IMR-90 (cell line): ENCODE measurements around the gene CDK5RAP2. TPM values are rescaled to one million over a fixed set of nuclear protein-coding genes. Genes with fewer than 3 reads are reported as not detected.

ENCODE experiments used
- ATAC-seq: fragments of 200-7000 bp; cut with Tn5 transposase; 2 replicates; pipeline ENCODE4 v1.9.1; 2020; ENCODE audit warnings: low read depth, mild to moderate bottlenecking, moderate library complexity
- BruUV-seq: library from RNA; stranded (reverse); fragments of 400-500 nt; replicated peaks from 2 replicates; lab custom pipeline; 2021; lab: Mats Ljungman, UMichigan
- CTCF ChIA-PET: fragments of 300-600 bp; formaldehyde crosslinking; extraction: SDS; loops from one replicate; lab custom pipeline; 2021; ENCODE audit warnings: antibody characterized with exemption; lab: Yijun Ruan, JAX
- POLR2A ChIA-PET: fragments of 300-600 bp; sonication (Branson Sonifier 250); formaldehyde crosslinking; loops from one replicate; lab custom pipeline; 2022; ENCODE audit warnings: antibody characterized with exemption; ENCODE audit not compliant: unreplicated experiment; lab: Charles Lee
- DNase-seq: peaks from one replicate; pipeline ENCODE4 v3.0.0; 2013
- H2AFZ ChIP-seq: replicated peaks from 2 replicates; pipeline ENCODE3; 2013; ENCODE audit warnings: low read length, mild to moderate bottlenecking; ENCODE audit not compliant: poor library complexity
- H2AK5ac ChIP-seq: 2 replicates; pipeline ENCODE4 v1.6.1; 2013; ENCODE audit warnings: low read depth, low read length, inconsistent platforms
- H2AK9ac ChIP-seq: replicated peaks from 2 replicates; pipeline ENCODE3; 2013; ENCODE audit warnings: mild to moderate bottlenecking, low read depth, low read length, moderate library complexity; ENCODE audit not compliant: poor library complexity
- H2BK120ac ChIP-seq: 2 replicates; pipeline ENCODE4 v1.6.1; 2013; ENCODE audit warnings: low read depth, low read length, inconsistent platforms
- H2BK15ac ChIP-seq: 3 replicates; pipeline ENCODE4 v1.6.1; 2013; ENCODE audit warnings: low read depth, low read length, inconsistent platforms
- H2BK20ac ChIP-seq: 2 replicates; pipeline ENCODE4 v1.6.1; 2013; ENCODE audit warnings: low read depth, mild to moderate bottlenecking, inconsistent platforms, low read length, moderate library complexity
- H2BK5ac ChIP-seq: 2 replicates; pipeline ENCODE4 v1.6.1; 2013; ENCODE audit warnings: mild to moderate bottlenecking, low read depth, low read length, inconsistent platforms; ENCODE audit not compliant: poor library complexity, severe bottlenecking
- H3K14ac ChIP-seq: replicated peaks from 2 replicates; pipeline ENCODE4 v1.6.1; 2013; ENCODE audit warnings: low read depth, low read length, inconsistent platforms
- H3K18ac ChIP-seq: 2 replicates; pipeline ENCODE4 v1.6.1; 2013; ENCODE audit warnings: low read depth, low read length, control low read depth
- H3K23ac ChIP-seq: 2 replicates; pipeline ENCODE4 v1.6.1; 2013; ENCODE audit warnings: low read depth, low read length, inconsistent platforms
- H3K27ac ChIP-seq: 2 replicates; pipeline ENCODE4 v1.5.1; 2013; ENCODE audit warnings: mild to moderate bottlenecking, control low read depth, low read length; ENCODE audit not compliant: insufficient read depth
- H3K27me3 ChIP-seq: 2 replicates; pipeline ENCODE4 v1.6.1; 2013; ENCODE audit warnings: low read length; ENCODE audit not compliant: control insufficient read depth, insufficient read depth
- H3K36me3 ChIP-seq: 2 replicates; pipeline ENCODE4 v1.6.1; 2013; ENCODE audit warnings: low read length, mixed read lengths; ENCODE audit not compliant: control insufficient read depth, insufficient read depth
- H3K4ac ChIP-seq: 2 replicates; pipeline ENCODE4 v1.6.1; 2013; ENCODE audit warnings: low read depth, low read length, inconsistent platforms
- H3K4me1 ChIP-seq: 2 replicates; pipeline ENCODE4 v1.6.1; 2013; ENCODE audit warnings: low read length, mixed read lengths; ENCODE audit not compliant: control insufficient read depth, insufficient read depth
- H3K4me2 ChIP-seq: 2 replicates; pipeline ENCODE4 v1.6.1; 2013; ENCODE audit warnings: low read depth, mild to moderate bottlenecking, control low read depth, low read length, moderate library complexity
- H3K4me3 ChIP-seq: 2 replicates; pipeline ENCODE4 v1.5.1; 2013; ENCODE audit warnings: low read depth, mild to moderate bottlenecking, control low read depth, low read length, moderate library complexity; ENCODE audit not compliant: insufficient read depth
- H3K56ac ChIP-seq: 2 replicates; pipeline ENCODE4 v1.6.1; 2013; ENCODE audit warnings: low read length, inconsistent platforms; ENCODE audit not compliant: insufficient read depth; ENCODE audit errors: extremely low read depth
- H3K79me1 ChIP-seq, 2 experiments: 2 replicates each; pipeline ENCODE4 v1.6.1; 2013; ENCODE audit warnings: low read length in 2 of 2, inconsistent platforms in 1 of 2, low read depth in 1 of 2
- H3K9ac ChIP-seq: 2 replicates; pipeline ENCODE4 v1.6.1; 2013; ENCODE audit warnings: low read depth, low read length, control low read depth
- H3K9me1 ChIP-seq: 2 replicates; pipeline ENCODE4 v1.6.1; 2013; ENCODE audit warnings: low read length, inconsistent platforms; ENCODE audit not compliant: insufficient read depth
- H3K9me3 ChIP-seq: 2 replicates; pipeline ENCODE4 v1.6.1; 2013; ENCODE audit warnings: low read length; ENCODE audit not compliant: control insufficient read depth, insufficient read depth
- H4K20me1 ChIP-seq: 2 replicates; pipeline ENCODE4 v1.6.1; 2013; ENCODE audit warnings: low read length, inconsistent platforms; ENCODE audit not compliant: insufficient read depth
- H4K5ac ChIP-seq: 2 replicates; pipeline ENCODE4 v1.6.1; 2013; ENCODE audit warnings: mild to moderate bottlenecking, low read depth, low read length, control low read depth
- H4K8ac ChIP-seq, 2 experiments: 2 replicates each; pipeline ENCODE4 v1.6.1; 2013; ENCODE audit warnings: low read depth in 2 of 2, low read length in 2 of 2, control low read depth in 1 of 2, inconsistent platforms in 1 of 2
- H4K91ac ChIP-seq: 2 replicates; pipeline ENCODE4 v1.6.1; 2013; ENCODE audit warnings: low read depth, low read length, inconsistent platforms; ENCODE audit not compliant: insufficient read depth
- BHLHE40 ChIP-seq: fragments of 150-350 bp; IDR thresholded peaks from 2 replicates; pipeline ENCODE4 v1.6.1; 2016; ENCODE audit warnings: mild to moderate bottlenecking, low read depth, low read length
- MAFK ChIP-seq: IDR thresholded peaks from 2 replicates; pipeline ENCODE4 v1.6.1; 2012; ENCODE audit warnings: low read depth, low read length, improper control_type of control experiment
- MXI1 ChIP-seq: IDR thresholded peaks from 2 replicates; pipeline ENCODE4 v1.6.1; 2012; ENCODE audit warnings: low read depth, mild to moderate bottlenecking, low read length, moderate library complexity, borderline replicate concordance
- NFE2L2 ChIP-seq: fragments of 150-350 bp; IDR thresholded peaks from 2 replicates; pipeline ENCODE4 v1.6.1; 2016; ENCODE audit warnings: low read depth, mild to moderate bottlenecking, low read length
- RAD21 ChIP-seq: IDR thresholded peaks from 2 replicates; pipeline ENCODE4 v1.6.1; 2012; ENCODE audit warnings: low read length, improper control_type of control experiment
- SMC3 ChIP-seq: fragments of 150-350 bp; IDR thresholded peaks from 2 replicates; pipeline ENCODE4 v1.6.1; 2016; ENCODE audit warnings: low read depth, mild to moderate bottlenecking, antibody characterized with exemption, low read length, moderate library complexity
- WGBS, 2 experiments: methylation state at CpG; one replicate each; pipeline versions ENCODE4 v1.1.5 to v1.1.7; 2013; ENCODE audit warnings: missing lambda C conversion rate in 2 of 2; ENCODE audit not compliant: insufficient read length in 1 of 2; ENCODE audit errors: extremely low coverage in 2 of 2; 5-methylcytosine and 5-hydroxymethylcytosine counted together
- dilution Hi-C: fragments of 300-500 bp; cut with HindIII; formaldehyde crosslinking; loops from one replicate; pipeline ENCODE4 v1.14.3; 2018; ENCODE audit warnings: low sequenced_read_pairs; ENCODE audit not compliant: unreplicated experiment
- in situ Hi-C: fragments of 300-500 bp; cut with MboI; formaldehyde crosslinking; loops from 3 replicates; pipeline ENCODE4 v1.14.3; 2019; ENCODE audit warnings: low sequenced_read_pairs, inconsistent platforms, mixed read lengths
- intact Hi-C: fragments of 100-400 bp; cut with micrococcal nuclease; formaldehyde crosslinking; loops from 2 replicates; pipeline ENCODE4 v1.10.0; 2022
- polyA plus RNA-seq, 3 experiments: library from polyadenylated mRNA; depleted of rRNA; stranded (reverse); fragments of >200 nt; gene quantifications; 2 replicates each; pipeline ENCODE4 v1.2.3, GENCODE V29; 2012; ENCODE audit warnings: low replicate concordance in 1 of 3
- total RNA-seq: library from RNA; depleted of rRNA; stranded (reverse); fragments of >200 nt; gene quantifications from 2 replicates; pipeline ENCODE4 v1.2.3, GENCODE V29; 2012
- TF ChIP-seq, protein P1 (sequence below): fragments of 150-350 bp; IDR thresholded peaks from 2 replicates; pipeline ENCODE4 v1.6.1; 2016; ENCODE audit warnings: low read depth, mild to moderate bottlenecking, low read length, moderate library complexity, borderline replicate concordance

CDK5RAP2 gene
- total and polyA plus RNA-seq, 2 of the 4 experiments (the other 2 are of a cell fraction) = 29.5 to 31.7 TPM

GRCh38 chr9:120564589-120564988, 15.4 kb downstream of the CDK5RAP2 start:
- Histone ChIP-seq H3K36me3 (peaks cover 16% of the 10 kb centered on the region), H2BK5ac (no peak overlapping the region), H3K18ac (no peak overlapping the region), H2BK120ac (no peak overlapping the region), H3K79me1 (peaks cover 38 to 55% of the 10 kb centered on the region in 2 experiments), H3K9me1 (peaks cover 12% of the 10 kb centered on the region), H3K4me3 (no peak overlapping the region), H3K4me1 (no peaks in the 10 kb centered on the region), H2AK9ac (no peak overlapping the region), H3K4me2 (no peak overlapping the region), H3K27ac (no peak overlapping the region), H4K5ac (no peak overlapping the region), H2AK5ac (no peak overlapping the region), H3K14ac (no peak overlapping the region), H3K23ac (no peak overlapping the region), H3K9ac (no peak overlapping the region), H3K9me3 (no peaks in the 10 kb centered on the region), H4K20me1 (0 out of 2 replicates have a peak, but pooled peaks cover 3% of the 10 kb centered on the region), H3K27me3 (no peaks in the 10 kb centered on the region), H2BK20ac (no peak overlapping the region), H2AFZ (no peak overlapping the region), H3K4ac (no peak overlapping the region), H3K56ac (no peak overlapping the region), H2BK15ac (no peak overlapping the region), H4K8ac (no peak overlapping the region), H4K91ac (no peak overlapping the region)
- POLR2A ChIA-PET = no interaction called here
- no CpG with 5 or more reads among the region's 3 CpGs for WGBS, 2 experiments
- no peak for ATAC-seq
- no TSS peak for BruUV-seq
- CTCF ChIA-PET = no interaction called here
- DNase-seq = no peak
- in situ Hi-C loops = no loop called here
- dilution Hi-C loops = no loop called here
- intact Hi-C loops = no loop called here
- TF ChIP-seq MXI1 = no peak
- TF ChIP-seq MAFK = no peak
- no peak for TF ChIP-seq BHLHE40
- TF ChIP-seq SMC3 = no peak
- no peak for TF ChIP-seq RAD21
- TF ChIP-seq, protein P1, sequence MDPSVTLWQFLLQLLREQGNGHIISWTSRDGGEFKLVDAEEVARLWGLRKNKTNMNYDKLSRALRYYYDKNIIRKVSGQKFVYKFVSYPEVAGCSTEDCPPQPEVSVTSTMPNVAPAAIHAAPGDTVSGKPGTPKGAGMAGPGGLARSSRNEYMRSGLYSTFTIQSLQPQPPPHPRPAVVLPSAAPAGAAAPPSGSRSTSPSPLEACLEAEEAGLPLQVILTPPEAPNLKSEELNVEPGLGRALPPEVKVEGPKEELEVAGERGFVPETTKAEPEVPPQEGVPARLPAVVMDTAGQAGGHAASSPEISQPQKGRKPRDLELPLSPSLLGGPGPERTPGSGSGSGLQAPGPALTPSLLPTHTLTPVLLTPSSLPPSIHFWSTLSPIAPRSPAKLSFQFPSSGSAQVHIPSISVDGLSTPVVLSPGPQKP = no peak
- no peak for TF ChIP-seq NFE2L2
